Measurements from ENCODE around the gene SULT1A2. TPM values are rescaled to one million over a fixed set of nuclear protein-coding genes. Genes with fewer than 3 reads are reported as not detected.
"Not testable (repeated sequence)": the region's sequence is repeated elsewhere in the genome, so short reads cannot be mapped to it uniquely, and the experiment has no call there.

The SULT1A2 gene
- total RNA-seq, 2 experiments from 2014 or later: 0.29 to 0.40 TPM

DNA sequence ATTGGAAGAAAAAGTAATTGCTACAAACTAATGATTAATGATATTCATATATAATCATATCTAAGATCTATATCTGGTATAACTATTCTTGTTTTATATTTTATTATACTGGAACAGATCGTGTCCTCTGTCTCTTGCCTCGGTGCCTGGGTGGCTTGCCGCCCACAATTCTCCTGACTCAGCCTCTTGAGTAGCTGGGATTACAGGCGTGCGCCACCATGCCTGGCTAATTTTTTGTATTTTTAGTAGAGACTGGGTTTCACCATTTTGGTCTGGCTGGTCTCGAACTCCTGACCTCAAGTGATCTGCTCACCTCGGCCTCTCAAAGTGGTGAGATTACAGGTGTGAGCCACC is 19.4 kb upstream of the SULT1A2 start:
- H3K4me1 Mint-ChIP-seq (ENCODE audit: low read depth); H3K4me3 Mint-ChIP-seq; DNase-seq; H3K27me3 Mint-ChIP-seq (ENCODE audit: low read depth); CTCF ChIA-PET; H3K9me3 Mint-ChIP-seq; intact Hi-C loops (cut with micrococcal nuclease); H3K27ac Mint-ChIP-seq; H3K36me3 Mint-ChIP-seq (ENCODE audit: low read depth): not testable (repeated sequence)

DNA sequence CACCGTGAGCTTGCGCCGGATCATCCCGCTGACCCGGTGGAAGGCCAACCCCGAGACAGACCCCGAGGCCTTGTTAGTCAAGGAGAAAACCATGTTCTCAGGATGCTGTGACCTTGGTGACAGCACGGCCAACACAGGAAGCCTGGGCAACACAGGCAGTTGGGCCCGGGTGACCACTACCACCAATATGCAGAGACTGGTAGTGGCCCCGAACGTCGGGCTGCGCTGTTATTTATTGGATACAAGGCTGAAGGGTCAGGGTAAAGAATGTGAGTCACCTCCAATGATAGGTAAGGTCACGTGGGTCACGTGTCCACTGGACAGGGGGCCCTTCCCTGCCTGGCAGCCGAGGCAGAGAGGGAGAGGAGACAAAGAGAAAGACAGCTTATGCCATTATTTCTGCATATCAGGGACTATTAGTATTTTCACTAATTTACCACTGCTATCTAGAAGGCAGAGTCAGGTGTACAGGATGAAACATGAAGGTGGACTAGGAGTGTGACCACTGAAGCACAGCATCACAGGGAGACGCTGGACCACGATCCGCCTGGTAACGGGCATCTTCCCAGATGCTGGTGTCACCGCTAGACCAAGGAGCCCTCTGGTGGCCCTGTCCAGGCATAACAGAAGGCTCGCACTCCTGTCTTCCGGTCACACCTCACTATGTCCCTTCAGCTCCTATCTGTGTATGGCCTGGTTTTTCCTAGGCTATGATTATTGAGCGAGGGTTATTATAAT is 18.8 kb upstream of the SULT1A2 start:
- H3K27me3 Mint-ChIP-seq (ENCODE audit: low read depth); H3K36me3 Mint-ChIP-seq (ENCODE audit: low read depth); H3K27ac Mint-ChIP-seq; intact Hi-C loops (cut with micrococcal nuclease); H3K4me1 Mint-ChIP-seq (ENCODE audit: low read depth); CTCF ChIA-PET; H3K4me3 Mint-ChIP-seq; H3K9me3 Mint-ChIP-seq: not testable (repeated sequence)
- DNase-seq: peak; percentile 48

DNA sequence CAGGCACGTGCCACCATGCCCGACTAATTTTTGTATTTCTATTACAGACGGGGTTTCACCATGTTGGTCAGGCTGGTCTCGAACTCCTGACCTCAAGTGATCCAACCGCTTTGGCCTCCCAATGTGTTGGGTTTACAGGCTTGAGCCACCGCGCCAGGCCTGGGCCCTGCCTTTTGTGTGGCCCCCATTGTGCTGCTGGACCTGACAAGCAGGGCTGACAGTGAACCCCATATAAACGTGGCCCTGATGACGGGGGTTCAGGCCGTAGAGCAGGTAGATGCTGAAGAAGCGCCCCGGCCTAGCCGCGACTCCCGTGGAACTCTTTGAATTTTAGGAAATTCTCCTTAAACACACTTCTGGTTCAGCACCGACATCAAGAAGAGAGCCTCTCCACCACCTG is 17.7 kb upstream of the SULT1A2 start:
- intact Hi-C loops (cut with micrococcal nuclease); DNase-seq; H3K36me3 Mint-ChIP-seq (ENCODE audit: low read depth); H3K9me3 Mint-ChIP-seq; H3K27me3 Mint-ChIP-seq (ENCODE audit: low read depth); H3K27ac Mint-ChIP-seq; H3K4me3 Mint-ChIP-seq; CTCF ChIA-PET: not testable (repeated sequence)
- peaks cover 12% of the 10 kb centered on the region for H3K4me1 Mint-ChIP-seq (ENCODE audit: low read depth)

DNA sequence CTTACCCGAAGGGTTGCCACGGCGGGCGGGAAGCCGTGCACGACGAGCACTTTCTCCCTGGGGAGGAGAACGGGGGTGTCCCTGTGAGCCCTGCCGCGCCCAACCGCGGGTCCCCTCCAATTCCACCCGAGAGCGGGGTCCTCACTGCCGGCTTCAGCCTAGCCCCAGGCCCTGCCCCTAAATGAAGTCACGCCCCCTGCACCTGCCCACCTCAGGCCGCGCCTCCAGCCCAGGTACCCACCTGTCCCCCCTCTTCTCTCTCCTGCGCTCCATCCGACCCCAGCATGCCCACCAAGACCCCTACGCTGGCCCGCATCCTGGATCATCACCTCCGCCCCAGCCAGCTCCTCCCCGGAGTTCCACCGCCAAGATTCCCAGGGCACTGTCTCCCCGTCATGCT is 17.1 kb upstream of the SULT1A2 start:
- H3K27ac Mint-ChIP-seq; H3K4me3 Mint-ChIP-seq; H3K27me3 Mint-ChIP-seq (ENCODE audit: low read depth); H3K9me3 Mint-ChIP-seq; intact Hi-C loops (cut with micrococcal nuclease); CTCF ChIA-PET; H3K36me3 Mint-ChIP-seq (ENCODE audit: low read depth); DNase-seq: not testable (repeated sequence)
- peaks cover 14% of the 10 kb centered on the region for H3K4me1 Mint-ChIP-seq (ENCODE audit: low read depth)

DNA sequence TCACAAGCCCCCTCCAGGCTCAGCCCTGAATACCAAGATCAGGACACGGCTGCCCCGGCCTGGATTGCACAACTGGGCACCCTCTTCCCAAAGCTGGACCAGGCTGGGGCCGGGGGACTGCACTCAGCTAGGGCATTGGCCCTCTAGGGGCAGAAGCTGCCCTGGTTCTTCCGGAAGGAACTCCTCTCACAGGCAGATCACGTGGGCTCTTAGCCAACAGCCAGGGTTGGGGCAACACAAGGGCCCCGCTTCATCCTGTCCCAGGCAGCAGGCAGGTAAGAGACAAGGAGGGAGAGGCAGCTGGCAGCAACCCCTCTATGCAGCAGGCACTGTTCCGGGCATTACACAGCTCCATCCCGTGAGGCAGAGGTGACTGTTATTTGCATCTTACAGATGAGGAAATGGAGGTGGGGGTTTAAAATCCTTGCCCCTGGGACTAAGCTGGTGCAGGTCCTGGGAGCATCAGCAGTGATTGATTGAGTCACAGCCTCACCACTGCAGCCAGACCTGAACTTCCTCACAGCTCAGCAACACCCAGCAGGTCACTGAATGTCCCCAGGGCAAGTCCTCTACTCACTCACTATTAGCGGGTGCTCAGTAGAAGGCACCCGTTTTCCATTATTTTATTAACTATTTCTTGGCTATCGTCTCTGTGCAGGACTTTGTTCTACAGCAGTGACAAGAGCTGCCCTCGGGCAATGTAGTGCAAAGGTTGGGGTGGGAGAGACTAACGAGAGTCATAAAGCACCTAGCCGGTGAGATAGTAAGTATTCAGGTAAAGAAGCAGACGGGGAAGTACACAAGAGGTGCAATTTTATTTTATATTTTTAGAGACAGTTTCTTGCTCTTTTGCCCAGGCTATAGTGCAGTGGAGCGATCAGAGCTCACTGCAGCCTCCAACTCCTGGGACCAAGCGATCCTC is 15.8 kb upstream of the SULT1A2 start:
- H3K4me3 Mint-ChIP-seq; DNase-seq; intact Hi-C loops (cut with micrococcal nuclease); H3K9me3 Mint-ChIP-seq; CTCF ChIA-PET; H3K36me3 Mint-ChIP-seq (ENCODE audit: low read depth); H3K27me3 Mint-ChIP-seq (ENCODE audit: low read depth); H3K27ac Mint-ChIP-seq: not testable (repeated sequence)
- H3K4me1 Mint-ChIP-seq (ENCODE audit: low read depth): peaks cover 14% of the 10 kb centered on the region

DNA sequence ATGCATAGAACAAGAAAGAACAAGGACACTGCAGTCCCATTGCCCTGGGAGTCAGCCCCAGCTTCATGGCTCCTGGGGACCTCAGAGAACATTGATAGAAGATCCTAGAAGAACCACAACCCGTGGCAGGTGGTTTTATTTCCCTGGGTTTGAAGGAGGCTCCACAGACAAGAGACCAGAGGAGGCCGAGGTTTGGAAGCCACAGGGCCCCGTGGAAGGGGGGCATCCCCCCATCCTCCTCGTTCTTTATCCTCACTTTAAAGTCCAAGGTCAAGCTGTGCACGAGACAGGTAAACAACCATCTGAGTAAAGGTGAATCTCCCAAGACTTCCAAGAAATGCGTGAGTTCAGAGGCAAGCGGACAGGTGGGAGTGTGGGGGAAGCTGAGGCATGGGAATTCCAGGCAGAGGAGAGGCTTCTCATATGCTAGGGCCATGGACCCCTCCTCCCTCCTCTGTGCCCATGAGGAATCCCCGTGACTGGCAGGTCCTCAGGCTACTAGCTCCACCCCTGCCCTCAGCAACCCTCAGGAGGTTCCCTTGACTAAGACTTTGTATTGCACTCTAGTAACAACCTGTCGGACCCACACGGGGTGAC is 13.8 kb upstream of the SULT1A2 start:
- no peak for DNase-seq
- no peaks in the 10 kb centered on the region for H3K27me3 Mint-ChIP-seq (ENCODE audit: low read depth)
- H3K27ac Mint-ChIP-seq: no peak overlapping the region
- CTCF ChIA-PET: interaction anchor here (0.6 to 1.2 kb wide), 2 partner anchors 14 to 514 kb away, joined by 3 to 4 read pairs; partner anchors contain the start of gene SULT1A2
- H3K4me1 Mint-ChIP-seq (ENCODE audit: low read depth): peaks cover 14% of the 10 kb centered on the region
- no peak overlapping the region for H3K4me3 Mint-ChIP-seq
- H3K9me3 Mint-ChIP-seq: no peaks in the 10 kb centered on the region
- intact Hi-C loops (cut with micrococcal nuclease): no loop called here
- H3K36me3 Mint-ChIP-seq (ENCODE audit: low read depth): no peaks in the 10 kb centered on the region

DNA sequence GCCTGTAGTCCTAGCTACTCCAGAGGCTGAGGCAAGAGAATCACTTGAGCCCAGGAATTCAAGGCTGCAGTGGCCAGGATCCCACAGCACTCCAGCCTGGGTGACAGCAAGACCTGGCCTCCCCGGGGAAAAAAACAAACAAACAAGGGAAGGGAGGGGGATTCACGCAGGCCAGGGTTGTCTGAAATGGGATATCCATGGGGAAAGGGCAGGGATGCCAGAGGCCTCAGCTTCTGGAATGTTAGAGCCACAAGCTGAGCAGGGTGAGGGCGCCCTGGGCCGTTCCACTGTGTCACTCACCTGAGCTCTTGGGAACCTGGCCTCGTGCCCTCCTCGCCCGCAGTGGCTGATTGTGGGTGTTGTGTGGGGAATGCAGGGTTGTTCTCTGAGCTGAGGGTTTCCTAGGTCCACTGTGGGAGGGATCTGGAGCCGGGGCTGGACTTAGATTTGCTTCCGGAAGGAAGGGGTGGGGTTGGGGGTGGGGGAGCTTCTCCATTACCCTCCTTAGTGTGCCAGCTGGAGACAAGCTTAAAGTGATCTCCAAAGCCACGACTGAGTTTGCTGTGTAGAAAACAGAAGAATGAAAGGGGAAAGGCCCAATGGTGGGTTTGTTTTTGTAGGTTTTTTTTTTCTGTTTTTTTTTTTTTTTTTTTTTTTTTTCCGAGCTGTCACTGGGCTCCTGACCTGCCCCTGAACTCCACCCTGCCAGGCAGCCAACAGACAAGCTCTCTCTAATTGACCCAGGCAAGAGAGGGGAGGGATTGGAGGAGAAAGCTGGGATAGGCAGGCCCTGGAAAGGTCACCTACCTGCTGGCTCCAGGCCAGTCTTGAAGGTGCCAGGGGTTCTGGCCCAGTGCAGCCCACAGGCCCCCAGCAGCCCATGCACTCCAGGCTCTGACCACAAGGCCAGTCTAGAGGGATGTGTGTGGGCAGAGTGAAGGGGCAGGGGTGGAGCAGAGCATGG is 13.1 kb upstream of the SULT1A2 start, which contains the start of gene SULT1A1:
Gene SULT1A1, minus strand, starts transcription at position 414 of the 964 bp plus-strand sequence. CDS start 1,189 bp downstream, outside the sequence.
- DNase-seq: no peak
- no peak within 1 kb of the TSS for H3K27ac Mint-ChIP-seq
- peaks cover 14% of the 10 kb centered on the region for H3K4me1 Mint-ChIP-seq (ENCODE audit: low read depth)
- H3K27me3 Mint-ChIP-seq (ENCODE audit: low read depth): no peaks in the 10 kb centered on the region
- H3K4me3 Mint-ChIP-seq: no peak within 1 kb of the TSS
- intact Hi-C loops (cut with micrococcal nuclease): no loop called here
- H3K9me3 Mint-ChIP-seq: no peaks in the 10 kb centered on the region
- CTCF ChIA-PET: interaction anchor here (0.6 to 0.7 kb wide), 3 partner anchors 51 to 546 kb away, joined by 3 read pairs; no protein-coding TSS in a partner anchor
- H3K36me3 Mint-ChIP-seq (ENCODE audit: low read depth): no peaks in the 10 kb centered on the region

DNA sequence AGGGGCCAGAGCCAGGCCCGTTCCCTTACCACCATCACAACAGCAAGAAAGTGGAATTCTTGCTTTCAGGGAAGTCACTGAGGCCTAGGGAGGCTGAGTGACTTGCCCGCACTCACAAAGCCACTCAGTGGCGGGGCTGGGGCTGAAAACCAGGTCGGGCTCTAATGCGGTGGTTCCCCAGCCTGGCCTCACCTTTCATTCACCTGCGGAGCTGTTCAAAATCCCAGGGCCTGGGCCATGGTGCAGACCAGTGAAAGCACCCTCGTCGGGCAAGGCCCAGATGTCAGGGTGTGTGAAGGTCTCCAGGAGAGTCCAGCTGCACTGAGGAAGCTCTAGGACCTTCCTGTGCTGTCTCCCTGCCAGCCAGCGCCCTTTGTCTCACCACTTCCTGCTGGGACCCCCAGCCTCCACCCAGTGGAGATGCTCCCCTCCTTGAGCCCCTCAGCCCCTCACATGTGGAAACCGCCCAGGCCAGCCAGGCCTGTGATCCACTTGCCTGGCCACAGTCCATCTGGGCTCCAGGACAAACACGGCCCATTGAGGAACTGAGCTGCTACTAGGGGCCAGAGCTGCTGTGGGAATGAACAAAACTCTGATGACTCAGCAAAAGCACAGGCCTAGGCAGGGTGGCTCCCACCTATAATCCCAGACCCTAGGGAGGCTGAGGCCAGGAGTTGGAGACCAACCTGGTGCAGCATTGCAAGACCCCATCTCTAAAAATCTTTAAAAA is 12.2 kb upstream of the SULT1A2 start:
- H3K9me3 Mint-ChIP-seq; DNase-seq; H3K4me3 Mint-ChIP-seq; H3K27ac Mint-ChIP-seq; H3K27me3 Mint-ChIP-seq (ENCODE audit: low read depth); H3K36me3 Mint-ChIP-seq (ENCODE audit: low read depth); intact Hi-C loops (cut with micrococcal nuclease): not testable (repeated sequence)
- CTCF ChIA-PET: interaction anchor here (0.6 kb wide), 1 partner anchor 545 kb away, joined by 3 read pairs; no protein-coding TSS in a partner anchor
- peaks cover 14% of the 10 kb centered on the region for H3K4me1 Mint-ChIP-seq (ENCODE audit: low read depth)

DNA sequence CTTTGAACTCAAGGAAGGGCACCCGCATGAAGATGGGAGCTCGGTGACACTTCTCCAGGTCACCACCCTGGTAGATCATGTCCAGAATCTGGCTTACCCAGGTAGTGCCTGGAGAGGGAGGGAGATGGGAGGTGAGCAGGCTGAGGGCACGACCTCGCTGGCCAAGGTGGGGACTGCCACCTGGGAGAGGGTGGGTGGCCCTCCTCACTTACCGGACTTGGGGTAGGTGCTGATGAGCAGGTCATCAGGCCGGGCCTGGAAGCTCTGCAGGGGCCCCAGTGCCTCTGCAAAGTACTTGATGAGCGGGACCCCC is 11.6 kb upstream of the SULT1A2 start:
- H3K36me3 Mint-ChIP-seq (ENCODE audit: low read depth); intact Hi-C loops (cut with micrococcal nuclease); H3K27me3 Mint-ChIP-seq (ENCODE audit: low read depth); CTCF ChIA-PET; H3K27ac Mint-ChIP-seq; DNase-seq; H3K4me3 Mint-ChIP-seq; H3K9me3 Mint-ChIP-seq: not testable (repeated sequence)
- H3K4me1 Mint-ChIP-seq (ENCODE audit: low read depth): peaks cover 14% of the 10 kb centered on the region

DNA sequence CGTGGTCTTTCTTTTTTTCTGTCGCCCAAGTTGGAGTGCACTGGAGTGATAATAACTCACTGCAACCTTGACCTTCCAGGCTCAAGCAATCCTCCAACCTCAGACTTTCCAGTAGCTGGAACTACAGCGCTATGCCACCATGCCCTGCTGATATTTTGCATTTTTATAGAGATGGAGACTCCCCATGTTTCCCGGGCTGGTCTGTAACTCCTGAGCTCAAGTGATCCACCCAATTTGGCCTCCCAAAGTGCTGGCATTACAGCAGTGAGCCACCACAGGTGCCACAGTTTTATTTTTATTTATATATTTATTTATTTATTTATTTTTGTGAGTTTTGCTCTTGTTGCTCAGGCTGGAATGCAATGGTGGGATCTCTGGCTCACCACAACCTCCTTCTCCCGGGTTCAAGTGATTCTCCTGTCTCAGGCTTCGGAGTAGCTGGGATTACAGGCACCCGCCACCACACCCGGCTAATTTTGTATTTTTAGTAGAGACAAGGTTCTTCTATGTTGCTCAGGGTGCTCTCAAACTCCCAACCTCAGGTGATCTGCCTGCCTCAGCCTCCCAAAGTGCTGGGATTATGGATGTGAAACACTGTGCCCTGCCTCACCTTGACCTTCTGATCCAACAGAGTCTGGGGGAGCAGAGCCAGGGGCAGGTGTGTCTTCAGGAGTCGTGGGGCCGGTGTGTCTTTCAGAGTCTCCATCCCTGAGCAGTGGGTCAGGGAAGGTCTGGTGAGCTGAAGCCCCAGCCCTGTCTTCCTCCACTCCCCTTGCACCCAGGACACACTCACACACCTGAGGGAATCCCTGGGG is 11.0 kb upstream of the SULT1A2 start:
- H3K36me3 Mint-ChIP-seq (ENCODE audit: low read depth); H3K9me3 Mint-ChIP-seq; DNase-seq; intact Hi-C loops (cut with micrococcal nuclease); H3K27ac Mint-ChIP-seq; H3K4me3 Mint-ChIP-seq; CTCF ChIA-PET; H3K27me3 Mint-ChIP-seq (ENCODE audit: low read depth): not testable (repeated sequence)
- peaks cover 14% of the 10 kb centered on the region for H3K4me1 Mint-ChIP-seq (ENCODE audit: low read depth)

DNA sequence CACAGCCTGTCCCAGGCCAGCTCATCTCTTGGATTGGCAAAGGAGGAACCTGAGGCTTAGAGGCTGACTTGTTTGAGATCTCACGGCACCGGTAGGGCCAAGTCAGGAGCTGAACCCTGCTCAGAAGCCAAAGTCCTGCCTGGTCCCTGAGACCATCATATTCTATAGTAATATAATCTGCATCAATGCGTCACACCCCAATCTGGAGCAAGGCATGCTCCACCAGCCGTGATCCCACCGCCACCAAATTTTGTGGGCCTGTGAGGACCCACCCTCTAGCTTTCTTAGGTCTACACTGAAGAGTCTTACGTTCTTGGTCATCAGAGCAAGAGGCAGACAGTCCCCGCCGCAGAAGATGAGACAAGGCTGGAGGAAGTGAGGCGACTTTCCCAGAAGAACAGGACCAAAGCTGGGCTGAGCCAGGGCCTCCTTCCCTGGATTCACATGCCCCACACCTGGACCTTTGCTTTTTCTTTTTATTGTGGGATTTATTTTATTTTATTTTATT is 10.3 kb upstream of the SULT1A2 start:
- CTCF ChIA-PET: no interaction called here
- H3K27me3 Mint-ChIP-seq (ENCODE audit: low read depth): no peaks in the 10 kb centered on the region
- intact Hi-C loops (cut with micrococcal nuclease): no loop called here
- H3K4me3 Mint-ChIP-seq: no peak overlapping the region
- no peaks in the 10 kb centered on the region for H3K9me3 Mint-ChIP-seq
- H3K4me1 Mint-ChIP-seq (ENCODE audit: low read depth): peaks cover 14% of the 10 kb centered on the region
- H3K36me3 Mint-ChIP-seq (ENCODE audit: low read depth): no peaks in the 10 kb centered on the region
- no peak for DNase-seq
- peak overlapping the region; percentile 5 for H3K27ac Mint-ChIP-seq
